HG02885 (cell line): ENCODE measurements around the gene TLE3.

Experiments
- ATAC-seq: cut with Tn5 transposase; IDR thresholded peaks from one replicate; pipeline ENCODE4 v1.9.1; 2021; ENCODE audit warnings: mild to moderate bottlenecking; ENCODE audit not compliant: unreplicated experiment, poor library complexity

The TLE3 gene

GRCh38 chr15:70035051-70035718, 62.5 kb downstream of the TLE3 start:
- no peak for ATAC-seq

GRCh38 chr15:70034596-70034995, 63.1 kb downstream of the TLE3 start:
- no peak for ATAC-seq

- ATAC-seq: no peak
Measured at GRCh38 chr15:70034141-70034540, 63.6 kb downstream of the TLE3 start.

- no peak for ATAC-seq
Measured at GRCh38 chr15:70033529-70034140, 64.1 kb downstream of the TLE3 start.

- no peak for ATAC-seq
Measured at GRCh38 chr15:70033109-70033508, 64.6 kb downstream of the TLE3 start.

- no peak for ATAC-seq
Measured at GRCh38 chr15:70032509-70032908, 65.2 kb downstream of the TLE3 start.

- ATAC-seq: no peak
Measured at GRCh38 chr15:70031713-70032112, 66.0 kb downstream of the TLE3 start.

- ATAC-seq: no peak
Measured at GRCh38 chr15:70031261-70031660, 66.5 kb downstream of the TLE3 start.

GRCh38 chr15:70030851-70031250, 66.9 kb downstream of the TLE3 start:
- no peak for ATAC-seq

- no peak for ATAC-seq
Measured at GRCh38 chr15:70029297-70029701, 68.4 kb downstream of the TLE3 start.

- no peak for ATAC-seq
Measured at GRCh38 chr15:70027518-70027917, 70.2 kb downstream of the TLE3 start.

GRCh38 chr15:70026991-70027390, 70.7 kb downstream of the TLE3 start:
- ATAC-seq: no peak

- ATAC-seq: no peak
Measured at GRCh38 chr15:70025413-70026296, 72.1 kb downstream of the TLE3 start.

GRCh38 chr15:70024521-70024920, 73.2 kb downstream of the TLE3 start:
- ATAC-seq: no peak

GRCh38 chr15:70023769-70024491, 73.8 kb downstream of the TLE3 start:
- ATAC-seq: no peak

- ATAC-seq: peak; percentile 90
Measured at GRCh38 chr15:70023064-70023768, 74.5 kb downstream of the TLE3 start.

- ATAC-seq: no peak
Measured at GRCh38 chr15:70020229-70020628, 77.5 kb downstream of the TLE3 start.

- ATAC-seq: no peak
Measured at GRCh38 chr15:70018646-70019600, 78.8 kb downstream of the TLE3 start.

GRCh38 chr15:70017801-70018200, 79.9 kb downstream of the TLE3 start:
- no peak for ATAC-seq
